AG04450 (cell line): ENCODE results near the gene KCNJ6. TPM values are rescaled to one million over a fixed set of nuclear protein-coding genes. Genes with fewer than 3 reads are reported as not detected.

Source experiments
- CTCF ChIA-PET: fragments of 300-600, 350-600 bp; formaldehyde crosslinking; extraction: SDS; loops from one replicate; lab custom pipeline; 2022; ENCODE audit warnings: antibody characterized with exemption, inconsistent platforms; lab: Charles Lee
- POLR2A ChIA-PET: fragments of 350-600 bp; formaldehyde crosslinking; extraction: SDS; loops from one replicate; lab custom pipeline; 2021; ENCODE audit warnings: antibody characterized with exemption, inconsistent platforms; lab: Yijun Ruan, JAX
- DNase-seq: peaks from one replicate; pipeline ENCODE4 v3.0.0-alpha.2; 2011; ENCODE audit warnings: low read depth, low spot score
- H3K27ac ChIP-seq: one replicate; pipeline ENCODE4 v1.5.1; 2012; ENCODE audit warnings: low read depth, low read length, control low read depth
- H3K27me3 ChIP-seq: one replicate; pipeline ENCODE4 v1.6.0; 2012; ENCODE audit warnings: low read length; ENCODE audit not compliant: control insufficient read depth, insufficient read depth
- H3K4me3 ChIP-seq: 2 replicates; pipeline ENCODE4 v1.5.1; 2011; ENCODE audit warnings: mild to moderate bottlenecking, low read depth, low read length, control low read depth
- H3K9me3 ChIP-seq: 2 replicates; pipeline ENCODE4 v1.5.1; 2012; ENCODE audit warnings: low read length; ENCODE audit not compliant: control insufficient read depth, insufficient read depth
- CTCF ChIP-seq: IDR thresholded peaks from 2 replicates; pipeline ENCODE4 v1.5.1; 2011; ENCODE audit warnings: low read depth, low read length, control low read depth, inconsistent platforms
- polyA plus RNA-seq: library from polyadenylated mRNA; depleted of rRNA; stranded (reverse); fragments of >200 nt; gene quantifications from 2 replicates; pipeline ENCODE4 v1.2.3, GENCODE V29; 2011

KCNJ6 gene
- polyA plus RNA-seq, 1 experiment, result 0.02 TPM

DNA sequence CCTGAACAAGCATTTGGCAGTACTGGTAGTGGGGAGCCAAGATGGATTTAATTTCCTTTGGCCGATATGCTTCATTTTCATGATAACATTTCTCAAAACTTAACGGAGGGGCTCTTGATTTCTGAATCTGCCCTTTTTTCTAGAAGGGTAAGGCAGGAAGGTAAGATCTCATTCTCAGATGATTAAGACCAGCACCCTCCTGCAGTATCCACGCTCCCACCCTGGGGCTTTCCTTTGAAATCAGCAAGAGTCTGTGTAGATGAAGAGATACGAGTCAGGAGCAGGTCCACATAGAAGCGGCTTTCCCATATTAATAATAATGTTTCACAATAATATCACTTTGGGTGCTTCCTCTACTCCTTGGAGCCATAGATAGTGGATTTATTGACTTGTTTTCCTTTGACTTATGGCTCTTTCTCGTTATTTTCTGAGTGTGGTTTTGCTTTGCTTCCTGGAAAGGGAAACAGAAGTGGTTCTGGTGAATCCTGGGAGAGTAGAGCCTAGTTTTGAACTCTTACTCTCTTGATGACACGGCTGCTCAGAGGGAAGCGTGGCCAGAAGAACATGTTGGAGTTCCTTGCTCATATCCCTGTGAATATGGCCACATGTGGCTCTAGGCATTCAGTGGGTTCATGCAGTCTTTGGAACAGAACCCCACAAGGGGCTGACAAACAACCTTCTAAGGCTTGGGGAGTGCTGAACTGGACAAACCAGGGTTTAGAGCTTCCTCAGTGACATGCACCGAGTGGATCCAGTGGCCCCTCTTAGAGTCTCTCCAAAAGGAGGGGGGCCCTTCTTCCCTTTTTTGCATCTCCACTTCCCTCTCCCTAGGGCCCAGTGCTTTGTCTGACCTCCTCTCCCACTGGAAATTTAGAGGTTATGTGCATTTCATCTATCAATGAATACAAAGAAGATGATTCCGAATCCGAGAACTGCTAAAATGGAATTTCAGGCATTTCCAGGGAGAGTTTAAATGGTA lies 354.0 kb downstream of the KCNJ6 start:
- Histone ChIP-seq H3K4me3 (no peak overlapping the region), H3K27me3 (peaks cover 2% of the 10 kb centered on the region), H3K9me3 (peaks cover 7% of the 10 kb centered on the region), H3K27ac (no peak overlapping the region)
- TF ChIP-seq CTCF, result no peak
- CTCF ChIA-PET, result no interaction called here
- POLR2A ChIA-PET, result no interaction called here
- no peak for DNase-seq

DNA sequence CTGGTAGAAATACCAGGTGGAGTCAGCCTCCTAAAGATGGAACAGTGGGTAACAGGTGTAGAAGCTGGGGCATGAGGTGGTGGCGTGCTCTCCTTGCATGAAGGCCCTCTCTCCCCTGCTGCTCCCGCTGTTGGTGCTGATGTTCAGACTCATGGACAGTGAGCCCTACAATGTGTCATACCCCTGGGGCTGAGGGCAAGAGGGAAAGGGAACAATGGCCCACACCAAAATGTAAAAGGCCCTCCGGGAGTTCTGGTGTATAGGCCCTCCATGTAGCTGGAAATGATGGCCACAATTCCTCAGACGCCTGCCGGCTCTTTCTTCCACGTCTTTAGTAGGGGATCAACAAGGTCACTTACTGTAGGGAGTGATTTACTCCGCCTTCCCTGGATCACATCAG lies 354.8 kb downstream of the KCNJ6 start:
- no peak overlapping the region for H3K27ac ChIP-seq
- ChIA-PET CTCF (no interaction called here), POLR2A (no interaction called here)
- no peak overlapping the region for H3K4me3 ChIP-seq
- TF ChIP-seq CTCF, result no peak
- no peak for DNase-seq
- peaks cover 2% of the 10 kb centered on the region for H3K27me3 ChIP-seq
- peaks cover 7% of the 10 kb centered on the region for H3K9me3 ChIP-seq

DNA sequence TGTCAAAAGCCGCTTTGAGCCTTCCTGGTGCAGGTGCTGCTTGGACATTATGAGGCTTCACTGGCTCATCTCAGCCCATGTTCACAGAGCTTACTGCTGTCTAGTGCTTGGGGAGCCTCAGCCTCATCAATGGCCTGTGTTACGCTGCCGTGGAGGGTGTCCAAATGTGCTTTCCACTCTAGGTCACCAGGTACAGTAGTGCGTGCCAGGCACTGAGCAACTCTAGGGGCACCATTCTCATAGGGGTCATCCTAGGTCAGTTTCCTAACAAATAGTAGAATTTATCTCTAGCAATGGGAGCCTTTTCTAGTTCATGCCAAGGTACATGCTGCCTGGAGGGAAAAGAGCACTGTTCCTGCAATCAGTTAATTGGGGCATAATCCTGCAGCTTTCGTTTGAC lies 355.9 kb downstream of the KCNJ6 start:
- Histone ChIP-seq H3K27ac (no peak overlapping the region), H3K9me3 (peaks cover 7% of the 10 kb centered on the region), H3K4me3 (no peak overlapping the region), H3K27me3 (peaks cover 2% of the 10 kb centered on the region)
- DNase-seq, result no peak
- POLR2A ChIA-PET, result no interaction called here
- TF ChIP-seq CTCF, result no peak
- CTCF ChIA-PET, result no interaction called here

DNA sequence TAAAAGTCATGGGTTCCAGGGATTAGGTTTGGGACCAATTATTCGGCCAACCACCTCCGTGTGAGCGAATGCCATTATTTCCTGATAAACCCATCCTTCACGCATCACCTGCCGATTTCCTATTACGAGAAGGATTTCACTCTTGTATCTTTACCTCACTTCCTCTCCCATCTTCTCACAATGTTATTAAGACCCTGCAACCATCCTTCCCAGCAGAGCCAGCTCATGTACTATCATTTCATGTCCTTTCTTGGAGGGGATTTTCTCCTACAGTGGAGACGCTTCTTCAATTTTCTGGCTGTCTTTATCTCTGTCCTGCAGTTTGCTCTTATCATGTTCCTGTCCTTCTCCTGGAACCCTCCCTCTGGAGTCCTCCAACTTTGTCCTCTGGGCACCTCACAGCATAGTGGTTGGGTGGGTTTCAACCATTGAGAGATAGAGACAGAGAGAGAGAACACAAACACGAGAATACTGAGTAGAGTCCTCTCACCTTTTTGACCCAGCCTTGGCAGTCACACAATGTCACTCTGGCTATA lies 357.5 kb downstream of the KCNJ6 start:
- CTCF ChIA-PET, result no interaction called here
- Histone ChIP-seq H3K9me3 (peaks cover 7% of the 10 kb centered on the region), H3K27ac (no peak overlapping the region), H3K4me3 (no peak overlapping the region), H3K27me3 (peaks cover 10% of the 10 kb centered on the region)
- TF ChIP-seq CTCF, result no peak
- POLR2A ChIA-PET, result no interaction called here
- no peak for DNase-seq
